HG03342 (cell line): ENCODE data around the gene STK39.

Source experiments
- ATAC-seq: cut with Tn5 transposase; IDR thresholded peaks from one replicate; pipeline ENCODE4 v1.9.1; 2021; ENCODE audit warnings: mild to moderate bottlenecking, moderate library complexity; ENCODE audit not compliant: unreplicated experiment

Gene STK39

DNA sequence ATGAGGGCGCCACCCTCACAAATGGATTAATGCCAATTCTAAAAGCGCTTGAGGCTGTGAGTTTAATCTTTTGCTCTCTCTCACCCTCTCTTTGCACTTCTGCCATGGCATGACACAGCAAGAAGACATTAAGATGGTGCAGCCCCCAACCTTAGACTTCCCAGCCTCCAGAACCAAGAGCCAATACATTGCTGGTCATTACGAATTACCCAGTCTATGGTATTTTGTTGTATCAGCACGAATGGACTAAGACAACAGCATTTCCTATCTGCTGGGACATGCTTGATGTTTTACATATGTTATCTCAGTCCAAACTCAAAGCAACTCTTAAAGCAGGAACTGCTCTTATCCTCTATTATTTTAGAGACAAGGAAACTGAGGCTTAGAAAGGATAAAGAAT is 222.9 kb downstream of the STK39 start:
- ATAC-seq: no peak

- no peak for ATAC-seq
Measured at GRCh38 chr2:168021800-168022587, 225.4 kb downstream of the STK39 start.

- ATAC-seq: no peak
Measured at GRCh38 chr2:168015274-168015953, 232.0 kb downstream of the STK39 start.

DNA sequence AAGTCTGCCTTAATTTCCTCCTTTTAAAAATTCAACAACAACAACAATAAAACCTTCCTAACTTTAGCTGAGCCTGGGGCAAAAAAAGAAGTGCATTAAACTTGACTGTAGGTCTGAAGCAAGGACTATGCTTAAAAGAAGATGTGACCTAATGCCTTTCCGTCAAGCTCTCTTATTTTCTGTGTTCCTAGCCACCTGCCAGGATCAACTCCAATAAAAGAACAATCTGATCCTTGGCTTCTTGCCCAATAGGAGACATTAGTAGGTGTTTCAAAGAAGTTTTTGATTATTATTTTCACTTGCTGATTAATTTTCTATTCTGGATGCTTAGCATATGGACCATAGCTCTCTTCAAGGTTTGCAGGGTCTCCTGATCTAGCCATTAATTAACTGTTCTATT is 237.5 kb downstream of the STK39 start:
- no peak for ATAC-seq

DNA sequence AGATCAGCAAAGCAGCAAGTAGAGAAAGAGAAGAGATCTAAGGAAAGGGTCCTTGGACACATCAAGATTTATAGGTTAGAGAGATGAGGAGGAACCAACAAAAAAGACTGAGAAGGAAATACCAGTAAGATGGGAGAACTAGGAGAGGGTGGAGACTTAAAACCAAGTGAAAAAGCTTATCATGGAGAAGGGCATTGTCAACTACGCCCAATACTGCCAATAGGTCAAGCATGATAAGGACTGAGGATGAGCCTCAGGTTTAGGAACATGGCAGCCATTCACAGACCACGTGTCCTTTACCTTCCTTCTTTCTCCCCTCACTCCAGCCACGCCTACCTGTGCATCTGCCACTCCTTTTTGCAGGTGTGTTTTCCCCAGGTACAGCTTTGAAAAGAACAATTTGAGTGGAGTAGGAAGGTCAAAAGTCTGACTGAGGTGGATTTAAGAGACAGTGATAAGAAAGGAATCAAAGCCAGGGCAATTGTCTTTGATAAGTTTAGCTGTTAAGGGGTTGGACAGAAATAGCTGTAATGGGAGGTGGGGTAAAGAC is 238.7 kb downstream of the STK39 start:
- no peak for ATAC-seq

DNA sequence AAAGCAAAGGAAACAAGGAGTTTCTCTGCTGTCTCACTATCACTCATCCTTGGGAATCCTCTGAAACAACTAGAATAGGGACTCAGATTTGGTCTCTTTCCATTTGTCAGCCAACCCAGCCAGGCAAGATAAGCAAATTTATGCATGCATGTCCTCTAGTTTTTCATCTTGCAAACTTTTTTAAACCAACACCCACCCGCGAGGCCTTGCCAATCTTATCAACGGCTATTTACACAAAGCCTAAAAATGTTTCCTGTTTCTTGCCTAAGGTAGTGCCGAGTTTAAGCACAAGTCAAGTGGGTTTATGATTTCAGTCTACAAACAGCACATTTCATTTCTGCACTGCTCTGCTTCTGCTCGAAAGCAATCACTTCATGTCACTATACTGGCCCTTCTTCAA is 240.9 kb downstream of the STK39 start:
- no peak for ATAC-seq

- ATAC-seq: no peak
Measured at GRCh38 chr2:168005586-168005985, 241.8 kb downstream of the STK39 start.

GRCh38 chr2:168003876-168004275 is 243.5 kb downstream of the STK39 start:
- no peak for ATAC-seq

DNA sequence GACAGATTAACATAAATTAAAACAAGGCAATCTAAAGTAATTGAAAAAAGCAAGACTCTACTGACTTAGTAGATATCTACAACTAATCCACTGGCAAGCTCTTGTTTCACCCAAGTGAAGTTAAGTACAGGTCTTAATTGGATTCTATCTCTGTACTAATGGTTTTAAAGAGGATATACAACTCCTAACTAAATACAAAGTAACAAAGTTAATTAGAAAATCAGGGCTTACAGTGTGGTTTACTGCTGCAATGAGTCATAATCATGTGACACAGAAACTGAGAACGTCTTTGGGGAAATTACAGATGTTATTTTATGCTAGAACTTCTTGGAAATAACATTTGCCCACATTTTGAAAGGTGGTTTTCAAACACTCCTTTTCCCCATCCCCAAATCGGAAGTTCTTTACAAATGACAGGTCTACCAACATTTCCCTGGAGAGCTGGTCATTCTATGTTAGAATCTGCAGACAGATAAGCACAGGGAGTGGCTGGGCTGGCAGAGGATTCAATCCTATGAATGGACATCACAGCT is 245.3 kb downstream of the STK39 start:
- ATAC-seq: no peak

- ATAC-seq: no peak
Measured at GRCh38 chr2:167992278-167992677, 255.1 kb downstream of the STK39 start.

DNA sequence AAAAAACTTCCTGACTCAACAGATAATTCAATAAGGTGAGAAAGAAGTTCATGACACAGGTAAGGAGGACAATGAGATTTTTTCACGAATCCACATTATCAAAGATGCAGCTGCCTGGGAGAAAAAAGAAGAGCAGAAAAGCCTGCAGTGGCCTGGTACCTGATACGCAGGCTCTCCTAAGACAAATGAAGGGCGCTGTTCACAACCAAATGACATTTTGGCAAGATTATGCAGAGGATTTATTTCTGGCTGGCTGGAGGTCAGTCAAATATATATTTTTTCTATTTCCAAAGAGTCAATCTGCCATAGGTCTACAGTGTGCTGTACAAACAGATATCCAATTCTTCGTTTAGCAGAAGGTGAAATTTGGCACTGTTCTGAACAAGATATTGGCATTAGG is 257.3 kb downstream of the STK39 start:
- ATAC-seq: no peak

DNA sequence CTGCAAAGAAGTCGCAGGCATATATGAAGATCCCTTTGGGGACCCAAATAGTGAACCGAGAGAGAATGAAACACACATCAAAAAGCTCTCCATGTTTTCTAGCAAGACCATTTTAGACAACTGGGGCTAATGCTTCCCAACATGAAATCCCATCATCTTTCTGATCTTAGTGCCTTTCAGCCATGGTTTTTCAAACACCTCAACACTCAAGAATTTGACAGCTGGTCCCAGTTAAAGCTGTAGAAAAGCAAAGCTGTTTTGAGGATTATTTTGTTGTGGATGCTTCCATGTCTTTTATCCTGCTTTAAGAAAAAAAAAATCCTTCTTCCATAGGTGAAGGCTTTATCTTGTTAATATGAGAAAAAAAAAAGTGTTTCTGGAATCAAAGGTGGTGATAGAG is 259.1 kb downstream of the STK39 start:
- no peak for ATAC-seq

DNA sequence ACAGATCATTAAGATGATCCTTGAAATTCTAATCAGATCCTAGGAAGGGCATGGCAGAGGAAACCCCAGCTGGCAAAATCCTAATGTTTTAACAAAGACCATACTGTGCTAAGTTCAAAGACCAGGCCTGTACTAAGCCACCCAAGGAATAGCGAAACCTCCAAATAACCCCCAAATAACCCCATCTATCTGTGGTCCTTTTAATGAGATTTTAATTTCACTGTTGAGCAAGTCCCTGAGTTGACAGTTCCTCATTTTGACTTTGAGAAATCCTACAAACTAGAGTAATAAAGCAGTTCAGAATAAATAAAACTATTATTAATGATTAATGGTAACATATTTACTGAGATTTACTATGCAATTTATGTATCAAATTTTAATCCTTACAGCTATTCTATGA is 259.8 kb downstream of the STK39 start:
- ATAC-seq: no peak

DNA sequence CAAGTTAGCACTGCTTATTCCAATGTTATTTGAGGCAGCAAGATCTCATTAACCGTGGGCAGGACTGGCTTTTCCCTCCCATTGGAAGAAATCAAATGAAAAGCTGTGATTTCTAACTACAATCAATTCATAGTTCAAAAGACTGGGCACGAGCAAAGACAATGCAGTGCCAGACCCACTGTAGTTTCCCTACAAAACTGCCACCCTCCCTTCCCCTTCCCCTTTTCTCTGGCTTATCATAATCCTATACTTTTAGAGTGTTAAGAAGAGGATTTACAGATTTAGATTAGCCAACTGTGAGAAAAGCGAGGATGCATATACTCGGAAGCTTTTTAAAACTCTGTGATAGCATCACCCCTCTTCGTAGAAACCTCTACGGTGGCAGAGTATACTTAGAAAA is 260.4 kb downstream of the STK39 start:
- ATAC-seq: no peak

- ATAC-seq: no peak
Measured at GRCh38 chr2:167986223-167986622, 261.2 kb downstream of the STK39 start.

- no peak for ATAC-seq
Measured at GRCh38 chr2:167981945-167982344, 265.4 kb downstream of the STK39 start.

- no peak for ATAC-seq
Measured at GRCh38 chr2:167980439-167980838, 267.0 kb downstream of the STK39 start.

DNA sequence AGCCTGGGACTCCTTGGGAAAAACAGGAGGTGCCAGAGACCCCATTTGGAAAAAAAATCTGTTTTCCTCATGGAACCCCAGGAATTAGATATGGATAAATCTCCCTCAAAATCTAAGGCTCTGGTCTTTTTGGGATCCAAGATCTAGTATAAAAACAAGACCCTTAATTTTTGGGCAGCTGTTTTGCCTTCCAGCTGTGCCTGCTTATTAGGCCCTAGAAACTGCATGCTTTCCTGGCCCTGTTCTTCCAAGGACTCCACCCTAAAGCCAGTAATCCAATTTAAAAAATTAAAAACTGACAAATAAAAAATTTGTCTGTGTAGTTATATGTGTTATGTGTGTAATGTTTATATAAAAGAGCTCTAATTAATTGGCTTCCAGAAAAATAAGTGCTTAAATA is 274.6 kb downstream of the STK39 start:
- no peak for ATAC-seq

- ATAC-seq: no peak
Measured at GRCh38 chr2:167972020-167972419, 275.4 kb downstream of the STK39 start.

DNA sequence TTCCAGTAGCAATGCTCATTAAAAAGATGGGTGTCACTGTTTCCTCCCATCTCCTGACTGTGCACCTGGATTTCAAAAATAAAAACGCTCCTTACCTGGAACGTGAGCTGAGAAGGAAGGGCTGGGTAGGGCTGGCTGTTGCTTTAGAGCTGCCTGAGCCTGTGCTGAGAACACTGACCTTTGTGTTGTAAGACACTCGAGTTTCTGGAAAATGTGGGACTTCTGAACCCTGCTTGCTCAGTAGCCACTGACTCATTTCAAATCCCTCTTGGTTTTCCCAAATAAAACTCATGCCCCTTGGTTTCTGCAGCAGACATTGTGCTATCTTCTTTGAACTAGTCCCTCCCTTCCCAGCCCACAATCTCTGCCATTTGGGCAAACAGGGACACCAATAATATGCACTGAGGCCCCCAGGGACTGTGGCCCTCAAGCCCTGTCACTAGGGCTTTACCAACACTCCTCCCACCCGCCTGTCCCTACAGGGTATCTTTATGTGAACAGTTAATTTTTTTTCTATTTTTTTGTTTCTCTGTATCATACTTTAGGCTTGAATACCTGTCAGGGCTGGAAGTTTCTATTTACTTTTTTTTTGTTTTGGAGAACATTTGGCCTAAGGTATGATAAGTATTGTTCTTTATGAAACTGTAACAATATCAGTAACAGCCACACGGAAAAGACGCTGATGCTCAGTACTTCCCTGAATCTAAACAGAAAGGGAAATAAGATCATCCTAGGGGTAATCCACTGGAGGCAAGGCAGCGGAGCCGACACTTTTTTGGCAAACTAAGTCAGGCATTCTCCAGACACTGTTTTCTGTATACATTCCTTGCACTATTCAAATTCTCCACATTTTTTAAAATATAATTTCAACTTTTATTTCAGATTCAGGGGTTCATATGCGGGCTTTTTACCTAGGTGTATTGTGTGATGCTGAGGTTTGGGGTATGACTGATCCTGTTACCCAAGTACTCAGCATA is 280.2 kb downstream of the STK39 start:
- ATAC-seq: no peak
